NCI-H82 treated with DMSO at 0.1 percent for 48 hours (cell line): ENCODE results near the gene CLDN11.
A peak's percentile ranks its signal among the peaks of the same experiment; 100 is the strongest.

Experiments used
- DNase-seq: peaks from one replicate; lab custom pipeline; 2025; ENCODE audit not compliant: unreplicated experiment; lab: John Stamatoyannopoulos, UW

The CLDN11 gene

DNA sequence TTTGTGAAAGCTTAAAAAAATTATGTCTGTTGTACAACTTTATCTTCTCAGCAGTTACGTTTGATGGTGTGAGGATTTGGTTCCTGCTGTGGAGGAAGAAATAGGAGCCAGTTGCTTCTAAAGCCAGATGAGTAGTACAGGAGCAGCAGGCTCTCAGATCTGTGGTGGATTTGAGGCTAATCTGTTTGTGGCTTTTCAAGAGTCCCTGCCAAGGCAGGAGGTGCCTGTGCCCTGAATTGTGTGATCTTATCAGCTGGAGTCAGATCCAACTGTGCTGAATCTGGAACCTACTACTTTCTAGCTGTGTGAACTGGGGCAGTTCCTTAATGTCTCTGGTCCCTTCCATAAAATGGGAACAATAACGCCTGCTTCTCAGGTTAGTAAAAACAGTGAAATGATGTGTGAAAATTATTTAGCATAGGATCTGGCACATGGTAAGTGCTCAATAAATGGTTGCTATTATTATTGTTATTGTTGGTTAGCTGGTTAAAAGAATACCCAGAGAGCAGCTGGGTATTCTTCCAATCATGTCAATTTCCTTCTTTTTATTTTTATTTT, 7.7 kb downstream of the CLDN11 start:
- peak; percentile 55 for DNase-seq

DNA sequence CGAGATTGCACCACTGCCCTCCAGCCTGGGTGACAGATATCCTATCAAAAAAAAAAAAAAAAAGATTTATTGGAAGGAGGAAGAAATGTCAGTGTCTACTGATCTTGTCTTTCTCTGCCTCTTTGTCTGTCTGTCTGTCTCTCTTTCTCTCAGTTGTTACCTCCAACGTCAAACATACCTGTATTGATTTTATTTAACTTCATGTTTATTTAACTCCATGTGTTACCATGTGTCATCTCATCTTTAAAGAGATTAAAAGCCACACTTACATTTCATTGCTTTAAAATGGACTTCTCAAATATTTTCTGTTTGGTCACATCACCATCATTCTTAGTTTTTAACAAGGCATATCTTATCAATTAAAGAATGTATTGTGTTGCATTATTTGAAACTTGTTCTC, 9.4 kb downstream of the CLDN11 start:
- no peak for DNase-seq

DNA sequence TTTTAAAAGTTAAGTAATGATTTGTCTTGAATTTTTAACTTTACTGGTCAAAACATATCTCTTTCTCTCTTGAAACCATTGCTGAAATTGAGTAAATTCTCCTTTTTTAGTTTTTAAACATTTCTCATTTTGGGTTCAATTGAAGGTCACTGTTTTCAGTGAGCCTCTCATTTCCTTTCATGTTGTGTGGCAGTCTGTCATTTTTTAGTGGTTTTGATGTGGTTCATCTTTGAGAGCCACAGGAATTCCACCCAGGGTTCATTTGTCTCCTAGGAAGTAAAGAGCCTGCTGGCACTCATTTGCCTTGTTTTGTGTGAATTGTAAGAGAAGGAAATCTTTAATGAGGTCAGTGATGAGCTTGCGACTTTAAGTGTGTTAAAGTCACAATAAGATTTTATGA, 10.4 kb downstream of the CLDN11 start:
- DNase-seq: no peak

DNA sequence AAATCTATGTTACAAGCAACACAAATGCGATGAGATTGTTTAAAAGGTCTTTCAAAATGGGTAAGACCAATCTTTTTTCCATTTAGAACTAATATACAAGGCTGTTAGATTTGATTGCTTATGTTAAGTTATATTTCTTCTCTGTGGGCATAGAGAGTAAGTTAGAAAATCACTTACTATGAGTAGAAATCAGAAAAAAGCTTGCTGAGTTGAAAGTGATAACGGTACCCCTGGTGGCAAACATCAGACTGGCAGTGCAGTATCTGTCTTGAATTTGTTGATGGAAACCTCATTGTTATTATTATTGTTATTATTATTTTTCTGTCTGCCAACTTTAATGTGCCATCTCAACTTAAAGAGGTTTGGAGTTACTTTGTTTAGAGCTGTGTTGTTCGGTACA, 12.4 kb downstream of the CLDN11 start:
- DNase-seq: no peak

DNA sequence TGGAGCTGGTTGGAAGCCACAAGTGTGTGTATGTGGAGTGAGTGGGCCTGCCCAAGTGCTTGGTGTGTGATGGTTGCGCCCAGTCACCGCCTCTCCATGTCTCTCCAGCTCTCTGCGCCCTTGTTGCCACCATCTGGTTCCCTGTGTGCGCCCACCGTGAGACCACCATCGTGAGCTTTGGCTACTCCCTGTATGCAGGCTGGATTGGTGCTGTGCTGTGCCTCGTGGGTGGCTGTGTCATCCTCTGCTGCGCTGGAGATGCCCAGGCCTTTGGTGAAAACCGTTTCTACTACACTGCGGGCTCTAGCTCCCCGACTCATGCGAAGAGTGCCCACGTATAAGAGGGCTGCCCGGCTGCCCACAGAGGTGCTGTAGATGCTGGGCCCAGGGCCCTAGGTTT, 13.7 kb downstream of the CLDN11 start:
- no peak for DNase-seq

DNA sequence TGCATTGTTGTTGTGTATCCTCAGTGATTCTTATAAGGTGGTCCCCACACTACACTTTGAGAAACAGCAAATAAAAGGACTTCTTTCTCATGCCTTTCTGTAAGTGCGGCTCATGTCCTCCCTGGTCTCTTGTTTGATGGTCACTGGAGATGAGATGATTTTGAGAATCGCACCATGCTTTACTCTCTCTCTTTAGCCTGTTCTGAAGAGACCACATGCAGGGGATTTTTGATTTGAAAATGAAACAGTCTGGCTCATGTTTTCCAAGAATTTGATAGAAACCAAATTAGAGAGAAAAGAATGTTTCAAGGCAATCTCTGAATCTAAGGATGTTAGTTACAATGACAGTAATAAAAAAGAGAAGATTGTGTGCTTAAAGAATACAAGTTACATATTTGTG, 18.0 kb downstream of the CLDN11 start:
- no peak for DNase-seq

- no peak for DNase-seq
Observed at GRCh38 chr3:170437176-170437575, 18.5 kb downstream of the CLDN11 start.

GRCh38 chr3:170437696-170438407, 19.2 kb downstream of the CLDN11 start:
- DNase-seq: no peak

DNA sequence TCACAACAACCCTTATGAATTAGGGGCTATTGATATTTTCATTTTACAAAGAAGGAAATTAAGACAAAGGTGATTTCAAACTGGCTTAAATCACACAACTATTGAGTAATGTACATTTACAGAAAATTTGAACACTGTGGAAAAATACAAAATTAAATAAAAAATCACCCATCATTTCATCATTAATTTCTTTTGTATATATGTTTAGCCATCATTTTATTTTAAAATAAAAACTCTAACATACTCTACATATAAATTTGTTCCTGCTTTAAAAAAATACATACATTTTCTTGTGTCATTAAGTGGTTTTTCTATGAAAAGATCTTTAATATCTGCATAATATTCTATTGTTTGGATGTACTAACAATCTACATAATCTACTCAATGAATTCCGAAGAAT, 20.2 kb downstream of the CLDN11 start:
- no peak for DNase-seq

DNA sequence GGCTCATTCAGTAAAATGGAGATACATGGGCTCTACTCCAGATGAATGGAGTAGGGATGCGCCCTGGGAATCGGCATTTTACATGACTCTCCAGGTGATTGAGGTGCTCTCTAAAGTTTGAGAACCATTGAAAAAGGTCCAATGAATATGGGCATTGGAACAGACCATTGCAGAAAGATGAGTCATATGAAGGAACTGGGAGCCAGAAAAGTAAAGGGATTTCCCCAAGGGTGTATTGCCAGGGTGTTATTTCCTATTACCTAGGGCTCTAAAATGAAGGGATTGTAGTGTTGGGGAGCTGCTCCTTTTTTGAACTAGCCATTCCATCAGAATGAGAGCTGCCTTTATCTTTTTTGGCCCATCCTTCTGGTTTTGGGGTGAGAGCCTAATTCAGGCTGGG, 21.7 kb downstream of the CLDN11 start:
- no peak for DNase-seq

- no peak for DNase-seq
Observed at GRCh38 chr3:170441412-170441811, 22.7 kb downstream of the CLDN11 start.

DNA sequence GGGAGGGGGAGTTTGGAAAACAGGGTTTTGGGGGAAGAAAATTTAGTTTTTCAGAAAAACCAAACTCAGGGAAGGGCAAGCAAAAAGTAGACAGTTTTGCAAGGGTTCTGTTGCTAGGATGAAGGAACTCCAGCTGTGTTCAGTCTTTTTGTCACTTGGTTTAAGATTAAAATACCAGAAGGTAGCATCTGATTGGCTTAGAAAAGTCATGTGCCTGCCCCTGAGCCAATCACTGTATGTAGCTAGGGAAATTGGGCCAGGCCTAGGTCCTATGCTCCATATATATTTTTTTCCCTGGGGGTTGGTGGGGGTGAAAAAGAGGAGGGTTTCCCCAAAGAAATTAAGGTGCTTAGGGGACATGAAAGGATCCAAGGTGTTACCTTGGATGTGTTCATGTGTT, 24.3 kb downstream of the CLDN11 start:
- no peak for DNase-seq

- DNase-seq: no peak
Observed at GRCh38 chr3:170443457-170443856, 24.8 kb downstream of the CLDN11 start.

DNA sequence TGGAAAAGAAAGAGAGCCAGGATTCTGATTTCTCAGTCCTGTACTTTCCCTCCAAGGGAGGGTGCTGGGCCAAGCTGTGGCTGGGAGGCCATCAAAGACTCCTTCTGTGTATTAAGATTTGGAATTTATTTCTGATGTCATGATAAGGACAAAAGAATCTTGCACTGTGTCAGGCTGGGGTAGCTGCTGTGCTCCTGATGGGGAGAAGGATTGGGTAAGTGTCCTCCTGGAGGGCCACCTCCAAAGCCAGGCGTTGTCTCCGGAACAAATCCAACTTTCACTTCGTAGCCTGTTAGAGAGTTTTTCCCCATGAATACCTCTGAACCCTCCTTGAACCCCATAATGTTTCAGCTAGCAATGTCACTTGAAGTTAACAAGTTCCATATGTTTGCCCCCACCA, 29.9 kb downstream of the CLDN11 start:
- DNase-seq: no peak

DNA sequence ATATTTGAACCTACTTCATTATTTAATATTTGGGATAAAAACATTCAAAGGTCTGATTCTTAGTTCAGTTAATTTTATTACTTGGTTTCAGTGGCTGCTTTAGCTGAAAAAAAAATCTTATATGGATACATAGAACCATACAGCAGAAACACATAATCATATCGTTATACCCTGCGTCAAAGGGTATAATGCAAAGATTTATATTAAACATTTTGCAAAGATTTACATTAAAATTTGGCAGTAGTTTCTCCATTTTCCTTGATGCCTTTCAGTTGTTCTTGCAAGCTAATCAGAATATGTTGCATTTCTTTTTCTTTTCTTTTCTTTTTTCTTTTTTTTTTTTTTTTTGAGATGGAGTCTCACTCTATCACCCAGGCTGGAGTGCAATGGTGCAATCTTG, 31.4 kb downstream of the CLDN11 start:
- DNase-seq: no peak

GRCh38 chr3:170454509-170454908, 35.8 kb downstream of the CLDN11 start:
- no peak for DNase-seq

DNA sequence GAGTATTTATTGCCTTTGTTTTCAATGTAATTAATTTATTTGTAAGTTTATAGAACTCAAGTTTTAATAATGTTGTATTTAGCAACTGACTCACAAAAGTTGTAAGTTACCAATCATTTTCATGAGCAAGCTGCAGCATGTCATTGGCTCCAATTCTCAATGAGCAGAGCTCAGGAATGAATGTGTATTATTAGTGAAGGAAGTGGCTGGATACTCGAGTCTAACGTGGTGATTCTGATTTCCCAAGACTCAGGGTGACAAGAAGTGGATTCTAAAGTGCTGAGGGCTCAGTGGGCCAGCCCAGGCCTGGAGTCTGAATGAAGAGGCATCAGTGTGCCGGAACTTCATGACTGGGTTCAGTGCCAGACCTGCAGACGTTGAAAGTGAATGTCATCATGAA, 39.6 kb downstream of the CLDN11 start:
- DNase-seq: no peak

- DNase-seq: no peak
Observed at GRCh38 chr3:170463011-170463410, 44.3 kb downstream of the CLDN11 start.

- no peak for DNase-seq
Observed at GRCh38 chr3:170465955-170466354, 47.3 kb downstream of the CLDN11 start.

- DNase-seq: no peak
Observed at GRCh38 chr3:170467007-170467406, 48.3 kb downstream of the CLDN11 start.

- no peak for DNase-seq
Observed at GRCh38 chr3:170467571-170468147, 49.0 kb downstream of the CLDN11 start.

DNA sequence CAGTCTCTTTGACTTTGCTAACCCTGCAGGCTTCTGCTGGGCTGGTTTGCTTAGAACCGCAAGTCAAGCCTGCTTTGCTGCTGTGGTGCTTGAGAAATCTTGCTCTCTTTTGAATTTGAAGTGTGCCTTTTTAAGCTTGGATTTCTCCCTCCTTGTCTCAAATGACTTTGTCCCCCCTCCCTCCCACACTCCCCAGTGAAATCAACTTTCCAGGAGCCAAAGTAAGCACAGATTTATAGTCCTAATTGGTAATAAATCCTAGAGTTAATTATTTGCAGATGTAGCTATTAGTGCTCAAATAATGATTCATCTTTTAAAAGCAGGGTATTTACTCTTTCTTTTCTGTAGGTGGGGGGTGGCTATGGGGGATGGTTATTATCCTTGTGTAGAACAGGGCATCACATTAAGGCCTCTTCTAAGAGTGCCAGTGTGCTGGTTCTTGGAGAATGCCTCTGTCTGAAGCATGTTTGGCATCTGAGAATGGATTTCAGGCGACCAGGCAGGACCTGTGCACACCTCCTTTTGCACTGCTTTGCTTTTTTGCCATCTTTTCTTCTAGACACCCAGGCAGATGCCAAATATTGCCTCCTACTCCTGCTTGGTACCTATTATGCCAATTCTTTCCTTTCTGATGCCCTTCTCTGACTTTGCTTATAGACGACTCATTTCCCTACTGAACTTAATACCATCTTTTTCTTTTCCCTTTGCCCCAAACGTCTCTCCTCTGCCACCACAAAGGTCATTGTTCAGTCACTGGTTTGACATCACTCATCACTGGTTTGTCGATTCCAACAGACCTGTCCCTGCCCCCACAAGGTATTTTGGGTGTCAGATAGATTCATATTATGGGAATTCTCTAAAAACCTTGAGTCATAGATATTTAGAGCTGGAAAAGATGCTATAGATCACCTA, 50.7 kb downstream of the CLDN11 start:
- DNase-seq: no peak
